OCI-LY7 (cell line): Measurements from ENCODE around the gene AR. TPM values are rescaled to one million over a fixed set of nuclear protein-coding genes. Genes with fewer than 3 reads are reported as not detected.

Experiments
- BruUV-seq: library from RNA; stranded (reverse); fragments of 400-500 nt; replicated peaks from 2 replicates; lab custom pipeline; 2021; lab: Mats Ljungman, UMichigan
- CTCF ChIA-PET: fragments of 300-600 bp; sonication (Branson Sonifier 250); formaldehyde crosslinking; loops from one replicate; lab custom pipeline; 2022; ENCODE audit warnings: antibody characterized with exemption; ENCODE audit not compliant: unreplicated experiment; lab: Charles Lee
- POLR2A ChIA-PET: fragments of 300-600 bp; sonication (Branson Sonifier 250); formaldehyde crosslinking; loops from one replicate; lab custom pipeline; 2022; ENCODE audit warnings: antibody characterized with exemption; lab: Charles Lee
- DNase-seq: peaks from one replicate; pipeline ENCODE4 v3.0.0-alpha.2; 2015; ENCODE audit warnings: low spot score
- H2AFZ ChIP-seq: fragments of 200-600 bp; sonication (generic), shearing (Covaris generic); 2 replicates; pipeline ENCODE4 v1.6.1; 2014; ENCODE audit warnings: mild to moderate bottlenecking, antibody characterized with exemption, low read length, moderate library complexity
- H3K27ac ChIP-seq: fragments of 200-600 bp; sonication (generic); 2 replicates; pipeline ENCODE4 v1.5.1; 2014; ENCODE audit warnings: mixed run types, low read depth, mild to moderate bottlenecking, moderate library complexity, low read length, inconsistent platforms; ENCODE audit not compliant: poor library complexity, severe bottlenecking
- H3K36me3 ChIP-seq: fragments of 200-600 bp; sonication (generic); 2 replicates; pipeline ENCODE4 v1.6.1; 2014; ENCODE audit warnings: mild to moderate bottlenecking, antibody characterized with exemption, low read length, moderate library complexity, mixed read lengths; ENCODE audit not compliant: insufficient read depth
- H3K4me1 ChIP-seq: fragments of 200-600 bp; sonication (generic); 2 replicates; pipeline ENCODE4 v1.5.1; 2014; ENCODE audit warnings: mild to moderate bottlenecking, low read length; ENCODE audit not compliant: insufficient read depth, poor library complexity, severe bottlenecking
- H3K4me2 ChIP-seq: fragments of 200-600 bp; sonication (generic); 2 replicates; pipeline ENCODE4 v1.6.1; 2014; ENCODE audit warnings: mild to moderate bottlenecking, low read length
- H3K4me3 ChIP-seq: fragments of 200-600 bp; sonication (generic); 2 replicates; pipeline ENCODE4 v1.5.1; 2014; ENCODE audit warnings: mild to moderate bottlenecking, low read depth, low read length; ENCODE audit not compliant: poor library complexity, severe bottlenecking
- H3K79me2 ChIP-seq: fragments of 200-600 bp; sonication (generic); 2 replicates; pipeline ENCODE4 v1.6.1; 2016; ENCODE audit warnings: low read depth, mild to moderate bottlenecking, low read length, moderate library complexity, mixed read lengths; ENCODE audit not compliant: insufficient read depth
- H3K9me2 ChIP-seq: fragments of 200-600 bp; sonication (generic); 2 replicates; pipeline ENCODE4 v1.6.1; 2016; ENCODE audit warnings: mild to moderate bottlenecking, low read length, mixed read lengths; ENCODE audit not compliant: insufficient read depth
- H3K9me3 ChIP-seq: fragments of 200-600 bp; sonication (generic); 2 replicates; pipeline ENCODE4 v1.6.1; 2014; ENCODE audit warnings: mild to moderate bottlenecking, mixed run types, low read length, mixed read lengths
- H4K20me1 ChIP-seq: fragments of 200-600 bp; sonication (generic); 2 replicates; pipeline ENCODE4 v1.6.1; 2014; ENCODE audit warnings: mild to moderate bottlenecking, antibody characterized with exemption, low read length, moderate library complexity, mixed read lengths; ENCODE audit not compliant: insufficient read depth
- EZH2phosphoT487 ChIP-seq: fragments of 200-600 bp; sonication (generic); IDR thresholded peaks from 2 replicates; pipeline ENCODE4 v1.6.1; 2018; ENCODE audit warnings: low read depth, borderline replicate concordance, mild to moderate bottlenecking, mixed run types, antibody characterized with exemption, low read length, moderate library complexity, mixed read lengths
- intact Hi-C: fragments of 100-400 bp; cut with micrococcal nuclease; formaldehyde crosslinking; loops from one replicate; pipeline ENCODE4 v1.10.0; 2022; ENCODE audit not compliant: unreplicated experiment
- total RNA-seq, 2 experiments: library from RNA; depleted of rRNA in 1 of 2; stranded (reverse); fragments of >200 nt in 1 of 2; shearing (Covaris generic) in 1 of 2; gene quantifications; 2 replicates each; pipeline ENCODE4 v1.2.3, GENCODE V29; 2014 to 2022
- TF ChIP-seq, protein P1 (sequence below): fragments of 200-600 bp; sonication (generic); conservative IDR thresholded peaks from 2 replicates; pipeline ENCODE4 v1.5.1; 2014; ENCODE audit warnings: mild to moderate bottlenecking, antibody characterized with exemption, low read length, moderate library complexity, mixed read lengths

Gene AR
- total RNA-seq, 2 experiments from 2014 or later: not detected

DNA sequence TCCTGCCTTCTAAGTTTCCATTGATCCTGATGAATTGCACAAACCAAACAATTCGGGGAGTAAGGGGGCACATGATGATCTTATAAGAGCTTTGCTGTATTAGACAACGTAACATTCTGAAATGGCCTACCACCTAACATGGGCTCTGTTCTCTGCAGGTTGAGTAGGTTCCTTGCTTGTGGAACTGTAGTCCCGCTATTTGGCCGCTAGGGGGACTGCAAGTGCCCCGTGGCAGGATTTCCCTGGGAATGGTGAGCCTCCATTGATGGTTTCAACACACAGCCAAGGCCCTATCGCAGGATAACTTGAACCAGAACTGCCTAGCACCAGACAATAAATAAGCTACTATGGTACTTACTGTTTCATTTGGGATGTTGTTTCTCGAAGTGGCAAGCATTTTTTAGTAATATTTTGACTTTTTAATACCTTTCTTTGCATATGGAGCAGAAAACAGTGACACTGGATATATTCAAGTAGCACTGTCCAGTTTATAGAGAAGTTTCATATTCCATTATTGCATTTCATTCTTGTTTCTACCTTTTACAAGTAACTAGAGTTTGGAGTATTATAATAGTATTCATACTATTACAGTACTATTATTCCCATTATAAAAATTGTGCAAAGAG, 11.9 kb downstream of the AR start:
- H3K4me2 ChIP-seq: no peak overlapping the region
- no peak overlapping the region for H3K4me3 ChIP-seq
- no peaks in the 10 kb centered on the region for H3K9me3 ChIP-seq
- CTCF ChIA-PET: no interaction called here
- H4K20me1 ChIP-seq: no peaks in the 10 kb centered on the region
- no peaks in the 10 kb centered on the region for H3K4me1 ChIP-seq
- intact Hi-C loops: no loop called here
- no peak overlapping the region for H3K27ac ChIP-seq
- BruUV-seq: no TSS peak
- H3K79me2 ChIP-seq: no peaks in the 10 kb centered on the region
- no peaks in the 10 kb centered on the region for H3K36me3 ChIP-seq
- TF ChIP-seq, protein P1, sequence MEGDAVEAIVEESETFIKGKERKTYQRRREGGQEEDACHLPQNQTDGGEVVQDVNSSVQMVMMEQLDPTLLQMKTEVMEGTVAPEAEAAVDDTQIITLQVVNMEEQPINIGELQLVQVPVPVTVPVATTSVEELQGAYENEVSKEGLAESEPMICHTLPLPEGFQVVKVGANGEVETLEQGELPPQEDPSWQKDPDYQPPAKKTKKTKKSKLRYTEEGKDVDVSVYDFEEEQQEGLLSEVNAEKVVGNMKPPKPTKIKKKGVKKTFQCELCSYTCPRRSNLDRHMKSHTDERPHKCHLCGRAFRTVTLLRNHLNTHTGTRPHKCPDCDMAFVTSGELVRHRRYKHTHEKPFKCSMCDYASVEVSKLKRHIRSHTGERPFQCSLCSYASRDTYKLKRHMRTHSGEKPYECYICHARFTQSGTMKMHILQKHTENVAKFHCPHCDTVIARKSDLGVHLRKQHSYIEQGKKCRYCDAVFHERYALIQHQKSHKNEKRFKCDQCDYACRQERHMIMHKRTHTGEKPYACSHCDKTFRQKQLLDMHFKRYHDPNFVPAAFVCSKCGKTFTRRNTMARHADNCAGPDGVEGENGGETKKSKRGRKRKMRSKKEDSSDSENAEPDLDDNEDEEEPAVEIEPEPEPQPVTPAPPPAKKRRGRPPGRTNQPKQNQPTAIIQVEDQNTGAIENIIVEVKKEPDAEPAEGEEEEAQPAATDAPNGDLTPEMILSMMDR: peak; percentile 73
- no peak for TF ChIP-seq EZH2phosphoT487
- no peak overlapping the region for H2AFZ ChIP-seq
- POLR2A ChIA-PET: no interaction called here
- peak; percentile 29 for DNase-seq
- H3K9me2 ChIP-seq: no peaks in the 10 kb centered on the region

DNA sequence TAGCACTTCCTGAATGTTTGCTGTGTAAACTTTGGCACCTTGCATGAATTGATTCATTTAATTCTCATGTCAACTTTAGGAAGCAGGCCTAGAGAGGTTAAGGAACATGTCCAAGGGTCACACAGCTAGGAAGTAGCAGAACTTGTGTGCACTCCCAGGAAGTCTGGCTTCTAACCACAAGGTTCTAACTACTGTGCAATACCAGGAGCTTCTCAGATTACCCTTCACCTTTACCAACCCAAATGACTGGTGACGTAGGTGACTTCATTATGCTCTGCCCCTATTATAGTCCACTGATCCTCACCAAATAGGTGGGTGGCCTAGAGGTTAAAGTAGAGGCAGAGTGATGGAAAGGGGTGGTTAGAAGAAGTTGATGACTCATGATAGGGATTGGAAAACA, 14.4 kb downstream of the AR start:
- Histone ChIP-seq H3K4me3 (no peak overlapping the region), H2AFZ (no peak overlapping the region), H3K79me2 (no peaks in the 10 kb centered on the region), H3K9me2 (no peaks in the 10 kb centered on the region), H3K4me1 (no peaks in the 10 kb centered on the region), H3K4me2 (no peak overlapping the region), H3K9me3 (no peaks in the 10 kb centered on the region), H4K20me1 (no peaks in the 10 kb centered on the region), H3K27ac (no peak overlapping the region), H3K36me3 (no peaks in the 10 kb centered on the region)
- no TSS peak for BruUV-seq
- TF ChIP-seq, protein P1: no peak
- no peak for TF ChIP-seq EZH2phosphoT487
- intact Hi-C loops: no loop called here
- ChIA-PET POLR2A (no interaction called here), CTCF (interaction anchor here (0.6 kb wide), 1 partner anchor 154 kb away, joined by 3 read pairs; no protein-coding TSS in a partner anchor)
- no peak for DNase-seq
